Panc1 (cell line): Measurements from ENCODE around the gene GNAZ.

Experiments used
- CTCF ChIP-seq: fragments of 450-650 bp; IDR thresholded peaks from 2 replicates; pipeline ENCODE4 v1.5.1; 2017; ENCODE audit warnings: mild to moderate bottlenecking
- POLR2AphosphoS5 ChIP-seq: IDR thresholded peaks from 2 replicates; pipeline ENCODE4 v1.6.1; 2012; ENCODE audit warnings: mild to moderate bottlenecking, low read depth, low read length, moderate library complexity
- SIN3A ChIP-seq: IDR thresholded peaks from 2 replicates; pipeline ENCODE4 v1.6.1; 2012; ENCODE audit warnings: low read depth, mild to moderate bottlenecking, low read length, moderate library complexity, borderline replicate concordance; ENCODE audit not compliant: insufficient read depth
- TCF7L2 ChIP-seq: IDR thresholded peaks from 2 replicates; pipeline ENCODE4 v1.6.1; 2011; ENCODE audit warnings: mild to moderate bottlenecking, low read depth, low read length, inconsistent platforms
- TF ChIP-seq, protein P1 (sequence below), 2 experiments: IDR thresholded peaks; 2 replicates each; pipeline ENCODE4 v1.6.1; 2011 to 2012; ENCODE audit warnings: low read depth in 2 of 2, control low read depth in 1 of 2, low read length in 1 of 2, mild to moderate bottlenecking in 1 of 2, moderate library complexity in 1 of 2; ENCODE audit not compliant: insufficient read depth in 1 of 2

DNA sequence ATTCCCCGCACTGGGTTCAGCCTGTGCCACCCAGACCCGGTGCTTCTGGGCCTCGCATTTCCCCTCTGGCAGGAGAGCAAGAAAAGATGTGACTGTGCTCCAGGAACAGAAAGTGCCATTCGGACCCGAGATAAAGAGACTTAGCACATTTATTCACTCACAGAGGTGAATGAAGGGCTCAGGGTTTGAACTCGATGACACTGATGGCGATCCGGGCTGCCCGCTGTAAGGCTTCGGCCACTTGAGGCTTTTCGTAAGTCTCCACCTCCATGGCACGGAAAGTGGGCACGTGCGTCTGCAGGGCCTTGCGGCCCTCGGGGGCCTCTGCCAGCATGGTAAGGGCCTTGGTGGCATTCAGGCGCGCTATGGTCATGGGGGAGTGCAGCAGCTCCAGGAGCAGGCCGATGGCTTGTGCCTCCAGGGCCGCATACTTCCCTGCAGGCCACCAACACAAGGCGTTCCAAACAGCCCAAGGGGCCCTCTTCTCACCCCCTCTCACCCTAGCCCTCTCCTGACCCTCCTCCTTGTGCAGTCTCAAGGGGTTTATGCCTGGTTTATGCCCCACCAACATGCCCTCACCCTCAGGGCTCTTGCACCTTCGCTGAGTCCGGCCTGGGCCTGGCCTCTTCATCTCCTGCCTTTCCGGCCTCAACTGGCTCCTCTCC, 10.9 kb upstream of the GNAZ start:
- TF ChIP-seq CTCF: no peak
- no peak for TF ChIP-seq POLR2AphosphoS5
- TF ChIP-seq, protein P1, sequence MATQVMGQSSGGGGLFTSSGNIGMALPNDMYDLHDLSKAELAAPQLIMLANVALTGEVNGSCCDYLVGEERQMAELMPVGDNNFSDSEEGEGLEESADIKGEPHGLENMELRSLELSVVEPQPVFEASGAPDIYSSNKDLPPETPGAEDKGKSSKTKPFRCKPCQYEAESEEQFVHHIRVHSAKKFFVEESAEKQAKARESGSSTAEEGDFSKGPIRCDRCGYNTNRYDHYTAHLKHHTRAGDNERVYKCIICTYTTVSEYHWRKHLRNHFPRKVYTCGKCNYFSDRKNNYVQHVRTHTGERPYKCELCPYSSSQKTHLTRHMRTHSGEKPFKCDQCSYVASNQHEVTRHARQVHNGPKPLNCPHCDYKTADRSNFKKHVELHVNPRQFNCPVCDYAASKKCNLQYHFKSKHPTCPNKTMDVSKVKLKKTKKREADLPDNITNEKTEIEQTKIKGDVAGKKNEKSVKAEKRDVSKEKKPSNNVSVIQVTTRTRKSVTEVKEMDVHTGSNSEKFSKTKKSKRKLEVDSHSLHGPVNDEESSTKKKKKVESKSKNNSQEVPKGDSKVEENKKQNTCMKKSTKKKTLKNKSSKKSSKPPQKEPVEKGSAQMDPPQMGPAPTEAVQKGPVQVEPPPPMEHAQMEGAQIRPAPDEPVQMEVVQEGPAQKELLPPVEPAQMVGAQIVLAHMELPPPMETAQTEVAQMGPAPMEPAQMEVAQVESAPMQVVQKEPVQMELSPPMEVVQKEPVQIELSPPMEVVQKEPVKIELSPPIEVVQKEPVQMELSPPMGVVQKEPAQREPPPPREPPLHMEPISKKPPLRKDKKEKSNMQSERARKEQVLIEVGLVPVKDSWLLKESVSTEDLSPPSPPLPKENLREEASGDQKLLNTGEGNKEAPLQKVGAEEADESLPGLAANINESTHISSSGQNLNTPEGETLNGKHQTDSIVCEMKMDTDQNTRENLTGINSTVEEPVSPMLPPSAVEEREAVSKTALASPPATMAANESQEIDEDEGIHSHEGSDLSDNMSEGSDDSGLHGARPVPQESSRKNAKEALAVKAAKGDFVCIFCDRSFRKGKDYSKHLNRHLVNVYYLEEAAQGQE (IDR thresholded peaks at IDR 0.05; ENCODE audit: insufficient read depth in 1 of 2, low read depth in 2 of 2, low read length in 1 of 2): no peak
- no peak for TF ChIP-seq SIN3A
- no peak for TF ChIP-seq TCF7L2
